ENCODE results near the gene TSR1.
A peak's percentile ranks its signal among the peaks of the same experiment; 100 is the strongest.

Gene TSR1

DNA sequence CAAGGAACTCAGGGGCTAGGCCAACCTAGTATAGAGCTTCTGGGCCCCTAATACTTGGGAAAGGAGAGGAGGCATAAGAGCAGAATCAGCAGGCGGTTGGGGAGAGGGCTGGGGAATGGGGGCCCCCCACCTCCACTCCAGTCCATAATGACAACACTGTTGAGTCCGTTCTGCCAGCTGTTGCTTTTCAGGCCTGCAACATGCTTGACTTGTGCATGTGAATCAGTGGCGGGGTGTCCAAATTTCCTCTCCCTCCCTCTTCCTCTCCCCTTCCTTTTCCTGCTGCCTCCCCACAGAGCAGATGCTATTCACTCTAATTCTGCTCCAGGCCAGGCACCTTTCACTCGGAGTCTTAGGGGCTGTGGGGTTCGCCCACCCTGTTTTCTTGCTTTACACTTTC is 32.8 kb upstream of the TSR1 start:
- DNase-seq (ENCODE audit: low spot score), result no peak

- no peak for DNase-seq (ENCODE audit: low spot score)
Measured at GRCh38 chr17:2368359-2368758, 32.1 kb upstream of the TSR1 start.

- peak; percentile 14 for DNase-seq (ENCODE audit: low spot score)
Measured at GRCh38 chr17:2366747-2367494, 30.7 kb upstream of the TSR1 start.

DNA sequence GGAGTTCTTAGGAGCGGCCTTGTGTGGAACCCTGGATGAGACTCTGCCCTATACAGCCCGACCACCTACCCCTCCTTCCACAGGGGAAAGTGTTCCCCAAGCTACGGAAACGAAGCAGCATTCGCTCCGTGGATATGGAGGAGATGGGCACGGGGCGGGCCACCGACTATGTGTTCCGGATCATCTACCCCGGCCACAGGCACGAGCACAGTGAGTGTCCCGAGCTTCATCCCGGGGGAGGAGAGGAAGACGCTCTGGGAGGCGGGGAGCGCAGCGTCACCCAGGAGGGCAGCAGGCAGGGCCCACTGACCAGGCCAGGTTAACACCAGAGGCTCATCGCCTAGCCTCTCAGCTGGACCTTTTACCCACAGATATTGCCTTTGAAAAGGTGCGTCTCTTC is 28.9 kb upstream of the TSR1 start:
- DNase-seq (ENCODE audit: low spot score), result no peak

DNA sequence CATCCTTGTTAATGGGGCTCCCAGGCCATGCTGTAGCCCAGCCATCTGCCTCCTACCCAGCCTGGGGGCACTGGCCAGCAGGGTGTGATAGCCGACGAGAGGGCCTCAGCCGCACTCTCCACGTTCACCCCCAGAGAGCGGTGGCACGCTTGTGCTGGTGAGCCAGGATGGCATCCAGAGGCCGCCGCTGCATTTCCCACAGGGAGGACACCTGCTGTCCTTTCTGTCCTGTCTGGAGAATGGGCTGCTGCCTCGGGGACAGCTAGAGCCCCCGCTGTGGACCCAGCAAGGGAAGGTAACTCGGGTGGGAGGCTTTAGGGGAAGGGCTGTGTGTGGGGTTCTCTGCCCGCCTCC is 28.5 kb upstream of the TSR1 start:
- no peak for DNase-seq (ENCODE audit: low spot score)

GRCh38 chr17:2363851-2364762 is 27.9 kb upstream of the TSR1 start:
- DNase-seq (ENCODE audit: low spot score), result peak; percentile 20

DNA sequence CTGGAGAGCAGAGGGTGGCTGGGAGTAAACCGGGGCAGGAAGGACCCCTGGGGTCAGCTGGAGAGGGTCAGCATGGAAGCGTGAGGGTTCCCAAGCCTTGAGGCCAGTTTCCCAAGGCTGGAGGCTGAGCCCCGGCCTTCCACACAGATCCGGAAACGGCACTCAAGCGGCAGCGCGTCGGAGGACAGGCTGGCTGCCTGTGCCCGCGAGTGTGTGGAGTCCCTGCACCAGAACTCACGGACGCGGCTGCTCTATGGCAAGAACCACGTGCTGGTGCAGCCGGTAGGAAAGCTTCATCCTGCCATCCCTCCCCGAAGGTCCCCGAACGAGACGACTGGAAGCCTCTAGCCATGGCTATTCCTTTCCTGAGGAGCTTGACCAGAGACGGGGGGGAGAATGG is 27.1 kb upstream of the TSR1 start:
- DNase-seq (ENCODE audit: low spot score), result no peak

GRCh38 chr17:2362881-2363280 is 26.6 kb upstream of the TSR1 start:
- no peak for DNase-seq (ENCODE audit: low spot score)

DNA sequence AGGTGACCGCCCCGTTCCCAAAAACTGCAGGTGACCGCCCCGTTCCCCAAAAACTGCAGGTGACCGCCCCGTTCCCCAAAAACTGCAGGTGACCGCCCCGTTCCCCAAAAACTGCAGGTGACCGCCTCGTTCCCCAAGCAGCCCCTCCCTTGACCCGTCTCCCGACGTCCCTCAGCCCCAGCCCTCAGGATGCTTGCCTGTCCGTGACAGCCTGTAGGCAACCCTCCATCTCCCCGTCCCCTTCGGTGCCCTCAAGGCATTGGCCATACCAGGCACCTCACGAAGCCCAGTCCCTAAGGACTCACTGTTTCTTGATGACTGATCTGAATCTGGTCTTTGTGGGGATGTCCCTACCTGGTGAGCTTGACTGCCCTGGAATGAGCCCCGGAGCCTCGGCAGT is 26.2 kb upstream of the TSR1 start:
- no peak for DNase-seq (ENCODE audit: low spot score)

DNA sequence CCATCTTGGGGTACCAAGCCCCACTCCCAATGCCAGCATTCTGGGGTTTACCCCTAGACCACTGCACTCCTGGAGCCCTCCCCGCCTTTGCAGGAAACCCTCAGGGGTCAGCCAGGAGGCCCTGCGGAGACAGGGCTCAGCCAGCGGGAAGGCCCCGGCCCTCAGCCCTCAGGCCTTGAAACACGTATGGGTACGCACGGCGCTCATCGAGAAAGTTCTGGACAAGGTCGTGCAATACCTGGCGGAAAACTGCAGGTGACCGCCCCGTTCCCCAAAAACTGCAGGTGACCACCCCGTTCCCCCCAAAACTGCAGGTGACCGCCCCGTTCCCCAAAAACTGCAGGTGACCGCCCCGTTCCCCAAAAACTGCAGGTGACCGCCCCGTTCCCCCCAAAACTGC is 25.8 kb upstream of the TSR1 start:
- DNase-seq (ENCODE audit: low spot score), result no peak

- no peak for DNase-seq (ENCODE audit: low spot score)
Measured at GRCh38 chr17:2361010-2361760, 24.9 kb upstream of the TSR1 start.

- DNase-seq (ENCODE audit: low spot score), result no peak
Measured at GRCh38 chr17:2357931-2358434, 21.7 kb upstream of the TSR1 start.

DNA sequence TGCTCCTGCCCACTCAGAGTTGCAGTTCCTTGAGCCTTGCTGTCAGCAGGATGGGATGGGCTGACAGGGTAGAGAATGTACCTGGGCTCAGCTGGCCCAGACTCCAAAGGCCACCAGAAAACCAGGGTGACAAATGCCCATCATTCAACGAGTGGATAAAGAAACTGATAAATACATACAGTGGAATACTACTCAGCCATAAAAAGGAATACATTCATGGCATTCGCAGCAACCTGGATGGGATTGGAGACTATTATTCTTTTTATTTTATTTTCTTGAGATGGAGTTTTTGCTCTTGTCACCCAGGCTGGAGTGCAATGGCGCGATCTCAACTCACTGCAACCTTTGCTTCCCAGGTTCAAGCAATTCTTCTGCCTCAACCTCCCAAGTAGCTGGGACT is 21.0 kb upstream of the TSR1 start:
- no peak for DNase-seq (ENCODE audit: low spot score)

DNA sequence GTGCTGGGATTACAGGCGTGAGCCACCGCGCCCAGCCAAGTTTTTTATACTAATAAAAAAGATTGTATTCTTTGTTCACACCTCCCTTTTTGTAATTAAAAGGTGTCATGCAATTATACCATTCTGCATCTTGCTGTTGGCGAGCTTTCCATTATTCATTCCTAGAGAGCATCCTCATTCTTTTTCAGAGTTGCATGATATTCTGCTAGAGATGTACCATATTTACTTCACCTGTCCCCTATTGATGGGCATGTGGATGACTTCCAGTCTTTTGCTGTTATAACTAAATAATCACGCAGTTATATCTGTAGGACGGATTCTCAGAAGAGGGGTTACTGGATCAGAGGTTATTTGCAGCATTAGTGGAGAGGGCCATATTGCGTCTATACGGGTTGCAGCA is 18.1 kb upstream of the TSR1 start:
- no peak for DNase-seq (ENCODE audit: low spot score)

GRCh38 chr17:2351269-2351668 is 15.0 kb upstream of the TSR1 start:
- DNase-seq (ENCODE audit: low spot score), result no peak

GRCh38 chr17:2347805-2348685 is 11.8 kb upstream of the TSR1 start:
- peak; percentile 43 for DNase-seq (ENCODE audit: low spot score)

DNA sequence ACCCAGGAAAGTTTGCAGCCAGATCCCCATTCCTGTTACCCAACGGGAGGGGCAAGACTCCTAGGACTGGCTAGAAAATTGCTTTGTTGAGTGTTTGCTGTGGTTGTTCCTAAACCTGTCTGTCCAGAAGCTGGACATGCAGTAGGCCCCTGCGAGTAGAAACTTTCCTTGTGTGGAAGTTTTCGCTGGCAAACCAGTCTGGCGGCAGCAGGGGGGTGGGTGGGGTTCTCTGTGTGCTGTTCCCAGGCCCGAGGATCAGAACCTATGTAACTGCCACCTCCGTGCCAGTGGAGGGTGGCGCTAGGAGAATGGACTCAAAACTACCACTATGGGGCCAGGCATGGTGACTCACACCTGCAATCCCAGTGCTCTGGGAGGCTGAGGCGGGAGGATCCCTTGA is 10.2 kb upstream of the TSR1 start:
- no peak for DNase-seq (ENCODE audit: low spot score)

- DNase-seq (ENCODE audit: low spot score), result no peak
Measured at GRCh38 chr17:2344528-2344927, 8.3 kb upstream of the TSR1 start.

GRCh38 chr17:2343421-2343820 is 7.2 kb upstream of the TSR1 start:
- DNase-seq (ENCODE audit: low spot score), result no peak

GRCh38 chr17:2338315-2338657 is 2.0 kb upstream of the TSR1 start:
- DNase-seq (ENCODE audit: low spot score), result no peak

DNA sequence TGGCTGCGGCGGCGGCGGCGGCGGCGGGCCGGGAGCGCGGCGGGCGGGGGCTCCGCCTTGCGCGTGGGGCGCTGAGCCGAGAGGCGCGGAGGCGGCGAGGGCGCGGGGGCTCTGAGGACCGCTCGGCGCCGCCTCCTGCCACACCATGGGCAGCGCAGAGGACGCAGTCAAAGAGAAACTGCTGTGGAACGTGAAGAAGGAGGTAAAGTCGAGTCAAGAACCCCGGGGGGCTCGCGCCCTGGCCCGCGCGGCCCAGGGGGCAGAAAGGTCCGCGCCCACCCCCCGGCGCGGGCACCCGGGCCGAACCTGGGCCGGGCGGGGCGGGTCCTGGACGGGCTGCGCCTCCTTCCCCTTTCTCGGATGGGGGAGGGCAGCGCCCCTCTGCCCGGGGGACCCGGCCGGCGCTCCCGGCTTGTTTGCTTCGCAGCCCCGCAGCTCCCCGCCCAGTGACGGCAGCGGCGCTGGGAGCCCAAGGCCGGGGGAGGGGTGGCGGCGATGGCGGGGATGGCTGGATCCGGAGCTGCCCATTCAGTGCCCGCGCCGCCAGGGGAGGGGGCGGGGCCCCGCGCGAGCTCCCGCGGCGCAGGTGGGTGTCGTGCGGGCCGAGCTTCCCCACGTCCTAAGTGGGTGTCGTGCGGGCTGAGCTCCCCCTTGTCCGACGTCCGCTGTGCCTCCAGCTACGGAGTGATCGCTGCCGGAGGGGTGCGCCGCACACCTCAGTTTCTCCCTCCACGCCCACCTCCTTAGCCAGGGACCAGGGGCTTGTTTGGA is 1.5 kb upstream of the TSR1 start:
- DNase-seq (ENCODE audit: low spot score), result peak; percentile 50

Measured in globus pallidus (tissue), 1 donor.